Peyer's patch (tissue), 4 donors: ENCODE measurements around the gene PSMC5. TPM values are rescaled to one million over a fixed set of nuclear protein-coding genes. Genes with fewer than 3 reads are reported as not detected.
"Not testable (repeated sequence)": the region's sequence is repeated elsewhere in the genome, so short reads cannot be mapped to it uniquely, and the experiment has no call there.

Experiments
- DNase-seq, 3 donors: peaks; one replicate each; pipeline ENCODE4 v3.0.0-alpha.2; 2017 to 2019
- H3K27ac ChIP-seq, 4 donors: fragments of 200-600 bp; sonication (generic); one replicate each; pipeline ENCODE4 v1.5.1; 2016 to 2019
- H3K27me3 ChIP-seq, 2 donors: fragments of 200-600 bp; sonication (generic); one replicate each; pipeline ENCODE4 v1.5.1; 2019
- H3K36me3 ChIP-seq, 3 donors: fragments of 200-600 bp; sonication (generic); one replicate each; pipeline ENCODE4 v1.5.1; 2016 to 2019
- H3K4me1 ChIP-seq, 4 donors: fragments of 200-600 bp; sonication (generic); one replicate each; pipeline ENCODE4 v1.5.1; 2016 to 2019
- H3K4me3 ChIP-seq, 4 donors: fragments of 200-600 bp; sonication (generic); 1 replicate in 3 of 4; 2 replicates in 1 of 4; pipeline ENCODE4 v1.5.1; 2016 to 2019; ENCODE audit warnings: mild to moderate bottlenecking in 1 of 4
- H3K9me3 ChIP-seq, 4 donors: fragments of 200-600 bp; sonication (generic); one replicate each; pipeline ENCODE4 v1.5.1; 2016 to 2019; ENCODE audit warnings: mild to moderate bottlenecking in 1 of 4
- CTCF ChIP-seq, 6 experiments: fragments of 450-650 bp in 4 of 6; fragments of 200-600 bp in 2 of 6; sonication (generic) in 1 of 6; IDR thresholded peaks; one replicate each; pipeline ENCODE4 v1.5.1; 2017 to 2019; ENCODE audit warnings: antibody characterized with exemption in 6 of 6, mild to moderate bottlenecking in 3 of 6, moderate library complexity in 1 of 6
- POLR2A ChIP-seq, 2 donors: fragments of 450-650 bp; IDR thresholded peaks; one replicate each; pipeline ENCODE4 v1.5.1; 2017; ENCODE audit warnings: antibody characterized with exemption in 2 of 2, mild to moderate bottlenecking in 2 of 2, moderate library complexity in 2 of 2
- total RNA-seq, 4 donors: library from RNA; depleted of rRNA; stranded (reverse); fragments of >200 nt; gene quantifications; one replicate each; pipeline ENCODE4 v1.1.0, GENCODE V29; 2016

The PSMC5 gene
- total RNA-seq, 4 donors from 2014 or later, result 61.1 to 126 (median 67.3) TPM

GRCh38 chr17:63854709-63855108 is 27.5 kb downstream of the PSMC5 start:
- no peaks in the 10 kb centered on the region for H3K27me3 ChIP-seq
- no peaks in the 10 kb centered on the region for H3K9me3 ChIP-seq
- TF ChIP-seq POLR2A (IDR thresholded peaks at IDR 0.05), result no peak
- TF ChIP-seq CTCF (IDR thresholded peaks at IDR 0.05), result no peak
- no peak overlapping the region for H3K4me3 ChIP-seq
- no peak for DNase-seq
- no peaks in the 10 kb centered on the region for H3K36me3 ChIP-seq
- no peak overlapping the region for H3K27ac ChIP-seq
- H3K4me1 ChIP-seq, result no peaks in the 10 kb centered on the region

GRCh38 chr17:63855185-63855584 is 28.0 kb downstream of the PSMC5 start:
- H3K9me3 ChIP-seq, result no peaks in the 10 kb centered on the region
- TF ChIP-seq CTCF (IDR thresholded peaks at IDR 0.05) (no peak), POLR2A (IDR thresholded peaks at IDR 0.05) (no peak)
- DNase-seq, result no peak
- H3K4me1 ChIP-seq, result no peaks in the 10 kb centered on the region
- H3K27ac ChIP-seq, result no peak overlapping the region
- H3K36me3 ChIP-seq, result no peaks in the 10 kb centered on the region
- H3K27me3 ChIP-seq, result no peaks in the 10 kb centered on the region
- H3K4me3 ChIP-seq, result no peak overlapping the region

DNA sequence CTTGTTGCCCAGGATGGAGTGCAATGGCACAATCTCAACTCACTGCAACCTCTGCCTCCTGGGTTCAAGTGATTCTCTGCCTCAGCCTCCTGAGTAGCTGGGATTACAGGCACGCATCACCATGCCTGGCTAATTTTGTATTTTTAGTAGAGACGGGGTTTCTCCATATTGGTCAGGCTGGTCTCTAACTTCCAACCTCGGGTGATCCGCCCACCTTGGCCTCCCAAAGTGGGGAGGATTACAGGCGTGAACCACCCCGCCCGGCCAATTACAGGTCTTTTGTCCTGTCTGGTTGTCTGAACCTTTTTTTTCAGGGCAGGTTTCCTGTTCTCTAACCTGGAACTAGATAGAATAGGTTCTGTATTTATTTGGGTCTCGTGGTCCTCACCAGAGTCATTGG is 29.2 kb downstream of the PSMC5 start:
- not testable (repeated sequence) for H3K27ac ChIP-seq, H3K36me3 ChIP-seq, H3K27me3 ChIP-seq, H3K4me3 ChIP-seq, H3K9me3 ChIP-seq, H3K4me1 ChIP-seq, DNase-seq

DNA sequence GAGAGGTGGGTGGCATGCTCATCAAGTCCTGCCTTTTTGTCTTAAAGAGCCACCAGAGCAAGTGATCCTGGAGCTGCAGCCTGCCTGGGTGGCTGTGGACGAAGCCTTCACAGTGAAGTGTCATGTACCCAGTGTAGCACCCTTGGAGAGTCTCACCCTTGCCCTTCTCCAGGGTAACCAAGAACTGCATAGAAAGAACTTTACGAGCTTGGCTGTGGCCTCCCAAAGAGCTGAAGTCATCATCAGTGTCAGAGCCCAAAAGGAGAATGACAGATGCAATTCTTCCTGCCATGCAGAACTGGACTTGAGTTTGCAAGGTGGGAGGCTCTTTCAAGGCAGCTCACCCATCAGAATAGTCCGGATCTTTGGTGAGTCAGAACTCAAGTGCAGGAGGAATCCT is 32.0 kb downstream of the PSMC5 start:
- DNase-seq, result no peak
- Histone ChIP-seq H3K27me3 (no peaks in the 10 kb centered on the region), H3K27ac (no peak overlapping the region), H3K4me3 (no peak overlapping the region), H3K36me3 (no peaks in the 10 kb centered on the region), H3K4me1 (no peaks in the 10 kb centered on the region), H3K9me3 (no peaks in the 10 kb centered on the region)
- TF ChIP-seq POLR2A (IDR thresholded peaks at IDR 0.05) (no peak), CTCF (IDR thresholded peaks at IDR 0.05) (no peak)

DNA sequence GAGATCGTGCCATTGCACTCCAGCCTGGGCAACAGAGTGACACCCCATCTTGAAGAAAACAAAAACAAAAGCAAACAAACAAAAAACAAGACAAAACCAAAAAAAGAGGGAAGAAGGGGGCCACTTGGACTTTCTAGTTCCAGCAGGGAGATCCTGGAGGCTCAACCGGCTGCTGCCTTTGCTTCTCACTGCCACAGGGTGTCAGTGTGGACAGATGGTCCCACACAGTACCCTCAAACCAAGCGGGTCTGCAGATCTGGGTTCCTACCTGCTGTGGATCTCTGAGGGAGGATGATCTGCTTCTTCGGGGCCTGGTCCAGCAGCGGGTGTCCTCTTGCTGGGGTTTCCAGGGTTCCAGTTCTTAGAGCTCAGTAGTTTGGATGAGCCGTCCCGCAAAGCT is 39.4 kb downstream of the PSMC5 start:
- not testable (repeated sequence) for H3K9me3 ChIP-seq, H3K27ac ChIP-seq, H3K4me1 ChIP-seq, DNase-seq, H3K4me3 ChIP-seq, H3K36me3 ChIP-seq, H3K27me3 ChIP-seq

- DNase-seq, H3K4me1 ChIP-seq, H3K9me3 ChIP-seq, H3K27me3 ChIP-seq, H3K4me3 ChIP-seq, H3K36me3 ChIP-seq, H3K27ac ChIP-seq: not testable (repeated sequence)
These were observed 42.5 kb downstream of the PSMC5 start for GRCh38 chr17:63869491-63870291.

- not testable (repeated sequence) for DNase-seq
These were observed 43.0 kb downstream of the PSMC5 start for GRCh38 chr17:63870292-63870665.

DNA sequence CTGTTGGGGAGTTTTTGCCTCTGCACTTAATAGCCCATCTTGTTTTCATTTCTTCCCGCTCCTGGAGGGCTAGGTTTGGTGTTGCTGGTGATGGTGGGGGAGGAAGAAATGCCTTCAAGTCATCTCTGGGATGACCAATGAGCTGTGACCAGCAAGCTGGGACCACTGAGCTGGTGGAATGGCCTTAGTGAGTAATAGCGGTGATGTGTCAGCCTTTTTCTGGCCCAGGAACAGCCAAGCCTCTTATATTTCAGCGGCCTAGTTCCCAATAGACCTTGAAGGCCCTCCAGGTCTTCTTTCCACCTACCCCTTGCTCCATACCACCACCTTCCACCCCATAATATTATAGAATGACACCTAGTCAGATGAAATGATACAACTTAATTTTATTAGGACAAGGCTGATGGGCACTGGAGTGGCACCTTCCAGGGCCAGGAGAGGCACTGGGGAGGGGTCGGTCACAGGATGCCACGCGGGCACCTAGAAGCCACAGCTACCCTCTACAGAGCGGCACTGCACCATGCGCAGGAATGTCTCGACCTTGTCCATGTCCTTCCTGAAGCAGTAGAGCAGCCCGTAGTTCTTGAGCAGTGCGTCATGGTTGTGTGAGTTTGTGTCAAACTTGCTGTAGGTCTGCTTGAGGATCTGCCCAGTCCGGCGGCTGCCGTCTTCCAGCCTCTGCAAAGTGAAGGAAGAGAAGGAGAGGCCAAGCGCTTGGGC is 44.6 kb downstream of the PSMC5 start:
- not testable (repeated sequence) for H3K4me1 ChIP-seq, H3K27ac ChIP-seq, H3K4me3 ChIP-seq, DNase-seq, H3K27me3 ChIP-seq, H3K36me3 ChIP-seq, H3K9me3 ChIP-seq

More at GRCh38 chr17:63870292-63870665, 43.0 kb downstream of the PSMC5 start:
- H3K36me3 ChIP-seq, H3K27me3 ChIP-seq, H3K9me3 ChIP-seq, H3K27ac ChIP-seq, H3K4me3 ChIP-seq, H3K4me1 ChIP-seq: not testable (repeated sequence)

DNA sequence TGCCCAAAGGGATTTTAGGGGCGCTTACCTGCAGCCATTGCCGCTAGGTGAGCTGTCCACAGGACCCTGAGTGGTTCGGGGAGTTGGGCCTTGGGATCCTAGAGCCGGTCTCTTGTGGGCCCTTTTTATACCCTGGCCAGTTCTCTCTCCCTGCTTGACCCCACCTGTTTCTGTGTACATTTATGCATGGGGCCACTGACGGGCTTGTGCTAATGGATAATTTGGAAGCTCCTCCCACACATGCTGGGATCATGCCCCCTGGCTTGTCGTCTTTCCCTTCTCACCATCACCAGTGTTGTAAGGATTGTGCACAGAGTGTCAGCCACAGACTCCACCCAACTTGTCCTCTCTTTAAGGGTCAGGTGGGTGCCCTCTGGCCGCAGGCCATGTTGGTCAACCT is 46.3 kb downstream of the PSMC5 start, which contains the start of gene CSH2:
TSS of gene CSH2 (minus strand) at position 101 of the 400 bp plus-strand sequence. CDS start at position 38, 63 bp downstream.
- not testable (repeated sequence) for H3K4me3 ChIP-seq, H3K9me3 ChIP-seq, H3K36me3 ChIP-seq, H3K27ac ChIP-seq, H3K27me3 ChIP-seq, H3K4me1 ChIP-seq, DNase-seq

DNA sequence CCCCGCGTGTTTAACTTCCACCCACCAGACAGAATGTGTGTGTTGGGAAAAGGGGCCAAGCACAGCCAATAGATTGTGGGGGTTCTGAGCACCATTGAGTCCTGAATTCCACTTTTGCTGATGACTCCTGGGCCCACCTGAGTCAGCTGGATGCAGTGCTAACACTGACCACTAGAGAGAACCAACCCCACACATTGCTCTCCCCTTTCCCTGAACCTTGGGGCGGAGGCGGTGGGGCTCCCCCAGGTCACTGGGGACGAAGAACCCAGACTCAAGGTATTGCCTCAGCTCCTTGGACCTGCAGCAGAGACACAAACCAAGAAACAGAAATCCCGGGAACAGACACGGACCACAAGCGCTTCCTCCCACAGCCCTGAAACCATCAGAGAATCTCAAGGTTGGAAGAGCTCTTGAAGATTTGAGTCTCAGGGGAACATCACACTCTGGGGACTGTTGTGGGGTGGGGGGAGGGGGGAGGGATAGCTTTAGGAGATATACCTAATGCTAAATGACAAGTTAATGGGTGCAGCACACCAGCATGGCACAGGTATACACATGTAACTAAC is 46.9 kb downstream of the PSMC5 start:
- H3K27ac ChIP-seq, H3K4me3 ChIP-seq, H3K36me3 ChIP-seq, H3K4me1 ChIP-seq, H3K9me3 ChIP-seq, DNase-seq, H3K27me3 ChIP-seq: not testable (repeated sequence)

- DNase-seq, H3K27ac ChIP-seq, H3K4me1 ChIP-seq: not testable (repeated sequence)
These were observed 47.5 kb downstream of the PSMC5 start for GRCh38 chr17:63874693-63875092.

More at GRCh38 chr17:63874693-63875092, 47.5 kb downstream of the PSMC5 start:
- not testable (repeated sequence) for H3K4me3 ChIP-seq, H3K27me3 ChIP-seq, H3K9me3 ChIP-seq, H3K36me3 ChIP-seq
